Glomerular visceral epithelial cell (primary cell): ENCODE results near the gene SLAIN1.

Source experiments
- DNase-seq: peaks from one replicate; pipeline ENCODE4 v3.0.0-alpha.2; 2016; ENCODE audit errors: extremely low spot score

SLAIN1 gene

GRCh38 chr13:77714119-77714755 is 16.8 kb downstream of the SLAIN1 start:
- DNase-seq, result no peak

- DNase-seq, result no peak
These were observed 17.9 kb downstream of the SLAIN1 start for GRCh38 chr13:77715233-77715891.

- no peak for DNase-seq
These were observed 19.2 kb downstream of the SLAIN1 start for GRCh38 chr13:77716692-77717091.

GRCh38 chr13:77717508-77717907 is 20.0 kb downstream of the SLAIN1 start:
- no peak for DNase-seq

- DNase-seq, result no peak
These were observed 21.6 kb downstream of the SLAIN1 start for GRCh38 chr13:77719128-77719527.

GRCh38 chr13:77720988-77721387 is 23.5 kb downstream of the SLAIN1 start:
- DNase-seq, result no peak

GRCh38 chr13:77724092-77724491 is 26.6 kb downstream of the SLAIN1 start:
- no peak for DNase-seq

- DNase-seq, result no peak
These were observed 27.6 kb downstream of the SLAIN1 start for GRCh38 chr13:77725071-77725470.

GRCh38 chr13:77728265-77729125 is 31.0 kb downstream of the SLAIN1 start:
- no peak for DNase-seq

GRCh38 chr13:77729502-77730221 is 32.2 kb downstream of the SLAIN1 start:
- DNase-seq, result no peak

GRCh38 chr13:77730572-77730971 is 33.1 kb downstream of the SLAIN1 start:
- no peak for DNase-seq

- DNase-seq, result no peak
These were observed 34.8 kb downstream of the SLAIN1 start for GRCh38 chr13:77732287-77732686.

- DNase-seq, result no peak
These were observed 36.2 kb downstream of the SLAIN1 start for GRCh38 chr13:77733674-77734073.

GRCh38 chr13:77737583-77738200 is 40.2 kb downstream of the SLAIN1 start:
- no peak for DNase-seq

GRCh38 chr13:77740097-77740735 is 42.7 kb downstream of the SLAIN1 start:
- DNase-seq, result no peak

GRCh38 chr13:77740931-77741596 is 43.6 kb downstream of the SLAIN1 start:
- no peak for DNase-seq

GRCh38 chr13:77741597-77741972 is 44.1 kb downstream of the SLAIN1 start:
- no peak for DNase-seq

GRCh38 chr13:77742801-77743200 is 45.3 kb downstream of the SLAIN1 start:
- DNase-seq, result no peak

- DNase-seq, result no peak
These were observed 48.3 kb downstream of the SLAIN1 start for GRCh38 chr13:77745784-77746183.

GRCh38 chr13:77749344-77749880 is 51.9 kb downstream of the SLAIN1 start:
- DNase-seq, result no peak
